ACC112 (cell line): ENCODE data around the gene ESRP2.

ENCODE experiments used
- H2AFZ ChIP-seq: fragments of 200-600 bp; sonication (generic); one replicate; pipeline ENCODE4 v1.6.0; 2017; ENCODE audit warnings: antibody characterized with exemption, low read length; ENCODE audit not compliant: unreplicated experiment
- H3K27ac ChIP-seq: fragments of 200-600 bp; sonication (generic); 2 replicates; pipeline ENCODE4 v1.5.1; 2014; ENCODE audit warnings: low read depth, mild to moderate bottlenecking, antibody characterized with exemption, low read length, moderate library complexity
- H3K27me3 ChIP-seq: fragments of 200-600 bp; sonication (generic); 2 replicates; pipeline ENCODE4 v1.6.1; 2014; ENCODE audit warnings: mild to moderate bottlenecking, antibody characterized with exemption, low read length, moderate library complexity, mixed read lengths; ENCODE audit not compliant: insufficient read depth
- H3K36me3 ChIP-seq: fragments of 200-600 bp; sonication (generic); 2 replicates; pipeline ENCODE4 v1.6.1; 2016; ENCODE audit warnings: mild to moderate bottlenecking, antibody characterized with exemption, low read length, moderate library complexity, mixed read lengths; ENCODE audit not compliant: insufficient read depth
- H3K4me1 ChIP-seq: fragments of 200-600 bp; sonication (generic); one replicate; pipeline ENCODE4 v1.6.1; 2016; ENCODE audit warnings: low read length, mixed read lengths; ENCODE audit not compliant: insufficient read depth, unreplicated experiment, control insufficient read depth
- H3K4me3 ChIP-seq: fragments of 200-600 bp; sonication (generic); 2 replicates; pipeline ENCODE4 v1.5.1; 2014; ENCODE audit warnings: mild to moderate bottlenecking, low read depth, low read length
- H3K79me2 ChIP-seq: fragments of 200-600 bp; sonication (generic); one replicate; pipeline ENCODE4 v1.6.0; 2016; ENCODE audit warnings: low read length; ENCODE audit not compliant: control insufficient read depth, unreplicated experiment, insufficient read depth

ESRP2 gene

DNA sequence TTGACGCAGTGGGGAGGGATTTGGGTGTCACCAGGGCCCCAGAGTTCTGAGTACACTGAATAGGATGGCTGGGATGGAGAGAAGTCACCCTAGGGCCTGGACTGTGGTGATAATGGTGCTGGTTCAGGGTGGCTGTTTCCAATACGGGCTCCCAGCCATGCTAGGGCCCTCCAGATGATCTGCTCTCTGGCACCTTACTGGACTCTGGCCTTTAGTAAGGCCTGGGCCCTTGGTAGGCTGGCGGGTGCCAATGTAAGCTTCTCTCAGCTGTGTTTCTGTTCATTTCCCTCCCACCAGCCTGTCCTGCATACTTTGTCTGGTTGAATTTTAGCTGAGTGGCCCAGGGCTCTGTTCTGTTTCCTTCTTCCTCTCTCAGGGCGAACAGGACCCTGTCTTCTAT lies 12.0 kb upstream of the ESRP2 start:
- Histone ChIP-seq H3K36me3 (no peaks in the 10 kb centered on the region), H3K27ac (no peak overlapping the region), H3K27me3 (no peaks in the 10 kb centered on the region), H3K79me2 (peaks cover 20% of the 10 kb centered on the region), H3K4me1 (peaks cover 18% of the 10 kb centered on the region), H3K4me3 (no peak overlapping the region), H2AFZ (no peak overlapping the region)

- H3K4me3 ChIP-seq = no peak overlapping the region
These were observed 11.5 kb upstream of the ESRP2 start for GRCh38 chr16:68247400-68247799.

GRCh38 chr16:68246666-68247065 lies 10.7 kb upstream of the ESRP2 start:
- no peak overlapping the region for H3K27ac ChIP-seq
- H3K36me3 ChIP-seq = no peaks in the 10 kb centered on the region
- no peaks in the 10 kb centered on the region for H3K27me3 ChIP-seq
- no peak overlapping the region for H2AFZ ChIP-seq
- peaks cover 18% of the 10 kb centered on the region for H3K4me1 ChIP-seq
- peaks cover 20% of the 10 kb centered on the region for H3K79me2 ChIP-seq
- H3K4me3 ChIP-seq = peak overlapping the region; percentile 94

More at GRCh38 chr16:68247400-68247799, 11.5 kb upstream of the ESRP2 start:
- H3K79me2 ChIP-seq = peaks cover 20% of the 10 kb centered on the region
- no peaks in the 10 kb centered on the region for H3K36me3 ChIP-seq
- peaks cover 18% of the 10 kb centered on the region for H3K4me1 ChIP-seq
- no peaks in the 10 kb centered on the region for H3K27me3 ChIP-seq
- H2AFZ ChIP-seq = no peak overlapping the region
- H3K27ac ChIP-seq = no peak overlapping the region

- peak overlapping the region; percentile 94 for H3K4me3 ChIP-seq
- peaks cover 20% of the 10 kb centered on the region for H3K79me2 ChIP-seq
These were observed 10.2 kb upstream of the ESRP2 start for GRCh38 chr16:68246121-68246520.

DNA sequence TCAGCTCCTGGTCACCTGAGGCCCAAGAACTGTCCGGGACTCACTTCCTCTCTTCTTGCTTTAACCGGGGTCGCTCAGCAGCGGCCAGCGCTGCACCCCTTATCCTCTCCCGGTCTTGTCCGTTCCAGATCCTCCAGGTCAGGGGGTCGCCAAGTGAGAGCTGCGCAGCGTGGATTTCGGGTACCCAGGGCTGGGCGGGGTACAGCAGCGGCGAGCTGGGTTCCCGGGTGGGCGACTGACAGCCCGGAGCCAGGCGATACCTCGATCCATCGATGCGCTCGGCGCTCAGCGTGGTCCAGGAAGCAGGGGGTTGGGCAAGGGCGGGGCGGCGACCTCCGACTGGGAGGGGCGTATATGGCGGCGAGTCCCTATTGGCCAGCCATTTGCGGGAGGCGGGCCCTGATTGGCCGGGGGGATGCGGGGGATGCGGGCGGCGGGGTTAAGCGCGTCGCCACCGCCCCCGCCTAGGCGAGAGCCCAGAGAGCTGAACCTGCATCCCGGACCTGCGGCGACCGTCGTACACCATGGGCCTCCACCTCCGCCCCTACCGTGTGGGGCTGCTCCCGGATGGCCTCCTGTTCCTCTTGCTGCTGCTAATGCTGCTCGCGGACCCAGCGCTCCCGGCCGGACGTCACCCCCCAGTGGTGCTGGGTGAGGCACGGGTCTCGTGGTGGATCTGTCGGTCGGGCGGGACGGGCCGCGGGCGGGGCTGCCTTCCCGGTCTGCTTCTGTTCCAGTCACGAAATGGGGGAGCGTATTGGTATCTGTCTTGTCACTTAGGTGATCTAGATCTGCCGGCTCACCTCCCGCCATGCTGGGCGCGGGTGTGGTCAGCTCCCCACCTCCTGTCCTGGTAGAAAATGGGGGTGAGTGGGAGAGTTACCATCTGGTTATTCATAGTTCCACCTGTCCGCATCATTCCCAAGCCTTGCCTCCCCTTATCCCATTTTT lies 9.3 kb upstream of the ESRP2 start, which contains the start of gene PLA2G15:
PLA2G15 (plus strand) TSS at position 471 of the 951 bp plus-strand sequence; CDS start at position 525, 54 bp downstream.
- Histone ChIP-seq H3K27ac (no peak within 1 kb of the TSS), H3K4me1 (peaks cover 18% of the 10 kb centered on the region), H3K36me3 (no peaks in the 10 kb centered on the region), H3K79me2 (peaks cover 20% of the 10 kb centered on the region), H3K27me3 (no peaks in the 10 kb centered on the region), H3K4me3 (peak within 1 kb of the TSS; percentile 94), H2AFZ (peak within 1 kb of the TSS; percentile 90)

More at GRCh38 chr16:68246121-68246520, 10.2 kb upstream of the ESRP2 start:
- no peak overlapping the region for H3K27ac ChIP-seq
- H3K36me3 ChIP-seq = no peaks in the 10 kb centered on the region
- no peaks in the 10 kb centered on the region for H3K27me3 ChIP-seq
- no peak overlapping the region for H2AFZ ChIP-seq
- H3K4me1 ChIP-seq = peaks cover 18% of the 10 kb centered on the region

GRCh38 chr16:68244481-68244902 lies 8.6 kb upstream of the ESRP2 start:
- Histone ChIP-seq H3K4me1 (peaks cover 18% of the 10 kb centered on the region), H3K27ac (no peak overlapping the region), H3K27me3 (no peaks in the 10 kb centered on the region), H3K36me3 (no peaks in the 10 kb centered on the region), H3K4me3 (peak overlapping the region; percentile 94), H3K79me2 (peaks cover 20% of the 10 kb centered on the region), H2AFZ (peak overlapping the region; percentile 90)

DNA sequence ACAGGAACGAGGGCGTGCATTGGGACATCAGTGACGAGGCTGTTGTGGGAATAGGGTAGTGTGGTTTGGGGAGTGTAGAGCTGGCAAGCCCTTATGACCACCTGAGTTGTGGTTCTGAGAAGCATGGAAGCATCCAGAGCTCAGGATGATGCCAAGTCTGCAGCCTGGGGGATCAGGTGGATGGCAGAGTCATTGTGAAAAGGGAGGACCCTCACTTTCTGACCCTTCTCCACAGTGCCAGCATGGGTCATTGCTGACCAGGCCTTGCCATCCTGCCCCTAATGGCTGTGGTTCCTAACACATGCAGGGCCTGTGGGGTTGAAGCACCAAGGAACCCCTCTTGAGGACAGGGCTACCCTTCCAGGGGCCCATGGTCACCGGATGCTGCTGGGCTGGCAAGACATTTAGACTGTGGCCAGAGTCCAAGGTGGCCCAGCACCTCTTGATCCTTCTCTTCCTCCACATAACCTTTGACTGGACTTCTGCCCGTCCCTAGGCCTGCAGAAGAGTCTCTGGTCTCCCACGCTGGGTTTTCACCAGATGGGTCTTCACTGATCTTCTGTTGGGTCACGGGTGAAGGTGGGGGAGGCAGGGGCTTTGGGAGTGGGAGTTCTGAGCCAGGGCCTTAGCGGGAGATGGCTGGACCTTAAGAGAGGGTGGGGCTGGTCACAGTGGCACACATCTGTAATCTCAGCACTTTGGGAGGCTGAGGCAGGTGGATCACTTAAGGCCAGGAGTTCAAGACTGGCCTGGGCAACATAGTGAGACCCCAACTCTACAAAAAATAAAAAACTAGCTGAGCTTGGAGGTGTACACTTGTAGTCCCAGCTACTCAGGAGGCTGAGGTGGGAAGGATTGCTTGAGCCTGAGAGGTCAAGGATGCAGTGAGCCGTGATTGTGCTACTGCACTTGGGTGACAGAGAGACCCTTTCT lies 7.3 kb upstream of the ESRP2 start:
- Histone ChIP-seq H3K4me1 (peaks cover 23% of the 10 kb centered on the region), H3K27me3 (no peaks in the 10 kb centered on the region), H2AFZ (no peak overlapping the region), H3K27ac (no peak overlapping the region), H3K79me2 (peaks cover 20% of the 10 kb centered on the region), H3K4me3 (no peak overlapping the region), H3K36me3 (no peaks in the 10 kb centered on the region)

DNA sequence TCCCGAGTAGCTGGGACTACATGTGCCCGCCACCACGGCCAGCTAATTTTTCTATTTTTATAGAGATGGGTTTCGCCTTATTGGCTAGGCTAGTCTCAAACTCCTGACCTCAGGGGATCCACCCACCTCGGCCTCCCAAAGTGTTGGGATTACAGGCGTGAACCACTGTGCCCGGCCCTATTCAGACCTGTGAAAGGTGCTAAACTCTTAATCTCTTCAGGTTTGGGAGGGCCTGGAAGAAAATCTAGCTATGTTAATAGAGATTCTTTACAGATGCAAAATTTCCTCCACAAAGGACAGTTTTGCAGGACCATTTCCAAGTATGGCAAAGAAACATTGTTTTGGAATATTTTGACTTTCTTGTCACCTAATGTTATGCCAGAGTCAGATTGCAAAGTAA lies 6.2 kb upstream of the ESRP2 start:
- no peak overlapping the region for H3K4me3 ChIP-seq
- no peak overlapping the region for H3K27ac ChIP-seq
- no peaks in the 10 kb centered on the region for H3K36me3 ChIP-seq
- H3K4me1 ChIP-seq = peaks cover 22% of the 10 kb centered on the region
- no peak overlapping the region for H2AFZ ChIP-seq
- peaks cover 16% of the 10 kb centered on the region for H3K79me2 ChIP-seq
- H3K27me3 ChIP-seq = no peaks in the 10 kb centered on the region

DNA sequence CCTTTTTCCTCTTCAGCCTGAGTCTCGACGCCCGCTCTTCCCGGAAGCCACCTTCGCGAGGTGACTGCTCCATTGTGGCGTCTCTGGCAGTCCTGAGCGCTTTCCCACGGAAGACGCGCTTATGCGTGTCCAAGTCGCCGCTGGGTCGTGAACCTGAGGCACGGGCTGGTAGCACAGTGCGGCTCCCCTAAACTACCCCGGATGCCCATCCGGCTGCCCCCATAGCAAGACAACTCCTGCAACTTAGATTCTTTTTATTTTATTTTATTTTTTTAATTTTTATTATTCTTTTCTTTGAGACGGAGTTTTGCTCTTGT lies 2.1 kb upstream of the ESRP2 start:
- no peaks in the 10 kb centered on the region for H3K36me3 ChIP-seq
- H3K4me3 ChIP-seq = peak overlapping the region; percentile 75
- H3K27me3 ChIP-seq = no peaks in the 10 kb centered on the region
- H3K4me1 ChIP-seq = peaks cover 14% of the 10 kb centered on the region
- peak overlapping the region; percentile 77 for H3K27ac ChIP-seq
- peak overlapping the region; percentile 67 for H2AFZ ChIP-seq
- no peaks in the 10 kb centered on the region for H3K79me2 ChIP-seq

DNA sequence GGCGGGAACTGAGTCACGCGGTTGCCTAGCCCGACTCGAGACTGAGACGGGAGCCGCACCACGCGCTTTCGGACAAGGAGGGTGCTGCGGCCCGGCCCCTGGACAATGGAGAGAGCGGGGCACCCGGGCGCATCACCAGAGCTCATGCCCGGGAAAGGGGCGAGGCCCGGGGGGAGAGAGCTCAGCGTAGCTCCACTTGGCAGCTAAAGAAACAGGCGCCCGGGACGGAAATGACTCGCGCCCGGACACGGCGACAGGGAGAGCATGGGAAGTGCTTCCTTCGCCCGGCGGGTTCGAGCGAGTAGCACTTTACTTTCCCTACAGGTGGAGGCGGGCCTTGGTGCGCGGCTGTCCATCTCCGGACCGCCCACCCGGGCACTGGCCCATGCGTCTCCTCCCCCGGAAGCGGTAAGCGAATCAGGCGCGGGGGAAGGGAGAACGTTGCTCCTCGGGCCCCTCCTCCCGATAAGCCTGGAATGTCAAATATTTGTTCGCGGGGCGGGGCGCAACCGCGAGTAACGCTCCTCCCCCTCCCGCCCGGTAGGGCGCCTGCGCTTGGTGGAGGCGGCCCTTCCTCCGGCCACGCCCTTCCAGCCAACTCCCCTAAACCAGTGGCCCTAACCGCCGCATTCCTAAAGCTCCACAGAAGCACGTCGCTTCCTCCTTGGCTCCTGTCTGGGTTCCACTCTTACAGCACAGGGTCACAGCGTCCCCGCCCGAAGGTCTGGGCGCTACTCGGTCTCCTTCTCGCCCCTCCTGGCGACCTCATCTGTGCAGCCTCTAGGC lies 1.5 kb upstream of the ESRP2 start:
- Histone ChIP-seq H3K27ac (peak overlapping the region; percentile 77), H3K4me3 (peak overlapping the region; percentile 75), H3K36me3 (no peaks in the 10 kb centered on the region), H3K4me1 (peaks cover 14% of the 10 kb centered on the region), H3K27me3 (no peaks in the 10 kb centered on the region), H2AFZ (peak overlapping the region; percentile 70), H3K79me2 (no peaks in the 10 kb centered on the region)
